Progenitor cell of endocrine pancreas (in vitro differentiated cells): ENCODE measurements around the gene SNAP47. TPM values are rescaled to one million over a fixed set of nuclear protein-coding genes. Genes with fewer than 3 reads are reported as not detected.

ENCODE experiments used
- DNase-seq: peaks from one replicate; pipeline ENCODE4 v3.0.0; 2021; ENCODE audit warnings: low spot score; ENCODE audit not compliant: unreplicated experiment
- H3K27ac Mint-ChIP-seq: 2 replicates; pipeline ENCODE4 v1.8.0; 2021; ENCODE audit warnings: mild to moderate bottlenecking, moderate library complexity, mixed read lengths
- H3K27me3 Mint-ChIP-seq: 2 replicates; pipeline ENCODE4 v1.8.0; 2021; ENCODE audit warnings: mixed read lengths
- H3K36me3 Mint-ChIP-seq: 2 replicates; pipeline ENCODE4 v1.8.0; 2022; ENCODE audit warnings: mixed read lengths; ENCODE audit not compliant: insufficient read depth
- H3K4me1 Mint-ChIP-seq: 2 replicates; pipeline ENCODE4 v1.8.0; 2021; ENCODE audit warnings: low read depth, mixed read lengths
- H3K4me3 Mint-ChIP-seq: 2 replicates; pipeline ENCODE4 v1.8.0; 2021; ENCODE audit warnings: low read depth, mild to moderate bottlenecking, moderate library complexity, mixed read lengths
- H3K9me3 Mint-ChIP-seq: 2 replicates; pipeline ENCODE4 v1.8.0; 2021; ENCODE audit warnings: low read depth, mixed read lengths
- CTCF ChIP-seq: fragments of 200-600 bp; sonication (generic); IDR thresholded peaks from one replicate; pipeline ENCODE4 v1.5.0; 2021; ENCODE audit warnings: antibody characterized with exemption, mild to moderate bottlenecking; ENCODE audit not compliant: unreplicated experiment
- total RNA-seq: library from RNA; stranded (reverse); gene quantifications from 2 replicates; pipeline ENCODE4 v1.2.1, GENCODE V29; 2021

The SNAP47 gene
- total RNA-seq, 1 donor from 2014 or later: 39.6 TPM

GRCh38 chr1:227813962-227814361 lies 78.7 kb downstream of the SNAP47 start:
- Mint-ChIP-seq H3K4me3 (no peak overlapping the region), H3K27ac (no peak overlapping the region), H3K4me1 (no peaks in the 10 kb centered on the region), H3K36me3 (no peaks in the 10 kb centered on the region), H3K9me3 (peaks cover 19% of the 10 kb centered on the region), H3K27me3 (no peaks in the 10 kb centered on the region)
- DNase-seq: no peak
- TF ChIP-seq CTCF: no peak

- Mint-ChIP-seq H3K27ac (no peak within 1 kb of the TSS), H3K4me1 (no peaks in the 10 kb centered on the region), H3K4me3 (no peak within 1 kb of the TSS), H3K36me3 (no peaks in the 10 kb centered on the region), H3K27me3 (no peaks in the 10 kb centered on the region), H3K9me3 (peaks cover 19% of the 10 kb centered on the region)
- TF ChIP-seq CTCF: no peak
- DNase-seq: no peak
These were observed 80.5 kb downstream of the SNAP47 start, which contains the start of gene PRSS38 for GRCh38 chr1:227815468-227816409. Gene PRSS38 (plus strand): TSS chr1:227815675. CDS start chr1:227815717, 42 bp downstream.

- peaks cover 23% of the 10 kb centered on the region for H3K9me3 Mint-ChIP-seq
These were observed 81.7 kb downstream of the SNAP47 start for GRCh38 chr1:227816750-227817446.

GRCh38 chr1:227823537-227823936 lies 88.3 kb downstream of the SNAP47 start:
- peaks cover 12% of the 10 kb centered on the region for H3K9me3 Mint-ChIP-seq
- no peaks in the 10 kb centered on the region for H3K36me3 Mint-ChIP-seq
- no peak for TF ChIP-seq CTCF
- H3K4me1 Mint-ChIP-seq: no peaks in the 10 kb centered on the region
- no peak for DNase-seq
- H3K27ac Mint-ChIP-seq: no peak overlapping the region
- peaks cover 33% of the 10 kb centered on the region for H3K27me3 Mint-ChIP-seq
- H3K4me3 Mint-ChIP-seq: no peak overlapping the region

More at GRCh38 chr1:227816750-227817446, 81.7 kb downstream of the SNAP47 start:
- no peak for DNase-seq
- H3K4me3 Mint-ChIP-seq: no peak overlapping the region
- peaks cover 7% of the 10 kb centered on the region for H3K27me3 Mint-ChIP-seq
- H3K4me1 Mint-ChIP-seq: no peaks in the 10 kb centered on the region
- H3K27ac Mint-ChIP-seq: no peak overlapping the region
- no peak for TF ChIP-seq CTCF
- no peaks in the 10 kb centered on the region for H3K36me3 Mint-ChIP-seq

- peaks cover 12% of the 10 kb centered on the region for H3K9me3 Mint-ChIP-seq
- no peak overlapping the region for H3K27ac Mint-ChIP-seq
- H3K36me3 Mint-ChIP-seq: no peaks in the 10 kb centered on the region
- no peak for TF ChIP-seq CTCF
- peaks cover 38% of the 10 kb centered on the region for H3K27me3 Mint-ChIP-seq
- no peaks in the 10 kb centered on the region for H3K4me1 Mint-ChIP-seq
- H3K4me3 Mint-ChIP-seq: no peak overlapping the region
- no peak for DNase-seq
These were observed 89.0 kb downstream of the SNAP47 start for GRCh38 chr1:227824204-227824603.
